ENCODE measurements around the gene KBTBD6. TPM values are rescaled to one million over a fixed set of nuclear protein-coding genes. Genes with fewer than 3 reads are reported as not detected.
"Not testable (repeated sequence)": the region's sequence is repeated elsewhere in the genome, so short reads cannot be mapped to it uniquely, and the experiment has no call there.

KBTBD6 gene
- polyA plus RNA-seq, 3 donors: 1.5 to 2.1 (median 1.7) TPM

- no peak overlapping the region for H3K27ac ChIP-seq (ENCODE audit: low read depth, low read length)
- WGBS, 3 donors: 86 to 91% (median 87%) methylated on average over 3 of the region's 3 CpGs
Observed at GRCh38 chr13:41139296-41139966, 6.8 kb upstream of the KBTBD6 start.

GRCh38 chr13:41137951-41138350, 5.3 kb upstream of the KBTBD6 start:
- H3K27ac ChIP-seq (ENCODE audit: low read depth, low read length): no peak overlapping the region
- WGBS, 3 donors: 94 to 97% (median 95%) methylated on average over 2 of the region's 2 CpGs

- WGBS, 3 donors: 78 to 81% (median 80%) methylated on average over 3 of the region's 3 CpGs
- H3K27ac ChIP-seq (ENCODE audit: low read depth, low read length): no peak overlapping the region
Observed at GRCh38 chr13:41137241-41137640, 4.6 kb upstream of the KBTBD6 start.

GRCh38 chr13:41136396-41137031, 3.9 kb upstream of the KBTBD6 start:
- H3K27ac ChIP-seq (ENCODE audit: low read depth, low read length): no peak overlapping the region
- WGBS, 3 donors: 90 to 91% (median 91%) methylated on average over 9 of the region's 9 CpGs

GRCh38 chr13:41133951-41134350, 1.3 kb upstream of the KBTBD6 start:
- WGBS, 3 donors: 90 to 92% (median 91%) methylated on average over 6 of the region's 6 CpGs
- H3K27ac ChIP-seq (ENCODE audit: low read depth, low read length): no peak overlapping the region

- H3K27ac ChIP-seq (ENCODE audit: low read depth, low read length): peak overlapping the region; percentile 64
- 19 to 32% (median 22%) methylated on average over 45 to 48 of the region's 48 CpGs for WGBS, 3 donors
Observed at GRCh38 chr13:41131660-41132511, 716 bp downstream of the KBTBD6 start.

- not testable (repeated sequence) for H3K27ac ChIP-seq (ENCODE audit: low read depth, low read length)
- 87 to 93% (median 92%) methylated on average over 4 of the region's 4 CpGs for WGBS, 3 donors
Observed at GRCh38 chr13:41131189-41131588, 1.4 kb downstream of the KBTBD6 start.

- 60 to 87% (median 85%) methylated on average over 3 of the region's 3 CpGs for WGBS, 3 donors
- no peak overlapping the region for H3K27ac ChIP-seq (ENCODE audit: low read depth, low read length)
Observed at GRCh38 chr13:41130356-41130755, 2.2 kb downstream of the KBTBD6 start.

- 70 to 81% (median 75%) methylated on average over 3 of the region's 3 CpGs for WGBS, 3 donors
- H3K27ac ChIP-seq (ENCODE audit: low read depth, low read length): no peak overlapping the region
Observed at GRCh38 chr13:41127701-41128100, 4.9 kb downstream of the KBTBD6 start.

GRCh38 chr13:41122838-41123237, 9.8 kb downstream of the KBTBD6 start:
- WGBS, 3 donors: 63 to 73% (median 70%) methylated on average over 2 of the region's 2 CpGs
- H3K27ac ChIP-seq (ENCODE audit: low read depth, low read length): no peak overlapping the region

- 83 to 92% (median 86%) methylated on average over 4 of the region's 4 CpGs for whole genome bisulfite sequencing, 3 donors
- no peak overlapping the region for H3K27ac ChIP-seq (ENCODE audit: low read depth, low read length)
Observed at GRCh38 chr13:41117869-41118268, 14.7 kb downstream of the KBTBD6 start.

- no peak overlapping the region for H3K27ac ChIP-seq (ENCODE audit: low read depth, low read length)
- WGBS, 3 donors: 86 to 95% (median 88%) methylated on average over 7 of the region's 7 CpGs
Observed at GRCh38 chr13:41111454-41111853, 21.1 kb downstream of the KBTBD6 start.

GRCh38 chr13:41107584-41108014, 25.0 kb downstream of the KBTBD6 start:
- no peak overlapping the region for H3K27ac ChIP-seq (ENCODE audit: low read depth, low read length)
- 88 to 90% (median 88%) methylated on average over 7 of the region's 7 CpGs for WGBS, 3 donors

GRCh38 chr13:41107104-41107571, 25.5 kb downstream of the KBTBD6 start:
- H3K27ac ChIP-seq (ENCODE audit: low read depth, low read length): no peak overlapping the region
- 87 to 92% (median 91%) methylated on average over 15 of the region's 15 CpGs for WGBS, 3 donors

GRCh38 chr13:41099986-41100385, 32.6 kb downstream of the KBTBD6 start:
- no peak overlapping the region for H3K27ac ChIP-seq (ENCODE audit: low read depth, low read length)

GRCh38 chr13:41098761-41099160, 33.8 kb downstream of the KBTBD6 start:
- 99 to 100% (median 100%) methylated on average over 1 of the region's 1 CpG for WGBS, 3 donors
- H3K27ac ChIP-seq (ENCODE audit: low read depth, low read length): no peak overlapping the region

GRCh38 chr13:41095681-41096080, 36.9 kb downstream of the KBTBD6 start:
- 89 to 95% (median 92%) methylated on average over 2 of the region's 2 CpGs for WGBS, 3 donors
- H3K27ac ChIP-seq (ENCODE audit: low read depth, low read length): not testable (repeated sequence)

- 55 to 80% (median 66%) methylated on average over 2 of the region's 2 CpGs for WGBS, 3 donors
- no peak overlapping the region for H3K27ac ChIP-seq (ENCODE audit: low read depth, low read length)
Observed at GRCh38 chr13:41085961-41086585, 46.5 kb downstream of the KBTBD6 start.

- WGBS, 3 donors: 97 to 99% (median 98%) methylated on average over 4 of the region's 4 CpGs
Observed at GRCh38 chr13:41079725-41080124, 52.9 kb downstream of the KBTBD6 start.

More at GRCh38 chr13:41079725-41080124, 52.9 kb downstream of the KBTBD6 start:
- no peak overlapping the region for H3K27ac ChIP-seq (ENCODE audit: low read depth, low read length)

Data from adipose tissue (tissue), 3 donors.